ENCODE measurements around the gene YAP1.

- TF ChIP-seq CTCF (IDR thresholded peaks at IDR 0.05; ENCODE audit: insufficient read depth, low read depth, low read length) = no peak
- no peak for TF ChIP-seq EZH2 (IDR thresholded peaks at IDR 0.05; ENCODE audit: insufficient read depth, low read length)
These were observed 28.4 kb downstream of the YAP1 start for GRCh38 chr11:102138670-102139069.
